MCF 10A (cell line): Measurements from ENCODE around the gene CAPS. TPM values are rescaled to one million over a fixed set of nuclear protein-coding genes. Genes with fewer than 3 reads are reported as not detected.

ENCODE experiments used
- BruUV-seq: library from RNA; stranded (reverse); fragments of 400-500 nt; replicated peaks from 2 replicates; lab custom pipeline; 2021; lab: Mats Ljungman, UMichigan
- CTCF ChIA-PET: fragments of 300-600 bp; sonication (Branson Sonifier 250); formaldehyde crosslinking; extraction: SDS; loops from one replicate; lab custom pipeline; 2021; ENCODE audit warnings: antibody characterized with exemption, inconsistent platforms; lab: Yijun Ruan, JAX
- POLR2A ChIA-PET: fragments of 300-600, 350-650 bp; sonication (Branson Sonifier 250); formaldehyde crosslinking; extraction: SDS; loops from one replicate; lab custom pipeline; 2020; ENCODE audit warnings: antibody characterized with exemption, inconsistent platforms; lab: Yijun Ruan, JAX
- DNase-seq: peaks from one replicate; pipeline ENCODE4 v3.0.0-alpha.2; 2018; ENCODE audit not compliant: unreplicated experiment
- H3K27ac Mint-ChIP-seq: one replicate; pipeline ENCODE4 v1.8.0; 2022; ENCODE audit warnings: mild to moderate bottlenecking, low read depth, mixed read lengths; ENCODE audit not compliant: unreplicated experiment
- H3K27me3 Mint-ChIP-seq: one replicate; pipeline ENCODE4 v1.8.0; 2022; ENCODE audit warnings: mixed read lengths; ENCODE audit not compliant: insufficient read depth, unreplicated experiment
- H3K36me3 Mint-ChIP-seq: one replicate; pipeline ENCODE4 v1.8.0; 2022; ENCODE audit warnings: mild to moderate bottlenecking, moderate library complexity, mixed read lengths; ENCODE audit not compliant: insufficient read depth, unreplicated experiment
- H3K4me1 Mint-ChIP-seq: one replicate; pipeline ENCODE4 v1.8.0; 2022; ENCODE audit warnings: mixed read lengths; ENCODE audit not compliant: insufficient read depth, unreplicated experiment
- H3K4me3 Mint-ChIP-seq: one replicate; pipeline ENCODE4 v1.8.0; 2022; ENCODE audit warnings: mild to moderate bottlenecking, moderate library complexity, mixed read lengths; ENCODE audit not compliant: unreplicated experiment
- H3K9me3 Mint-ChIP-seq: one replicate; pipeline ENCODE4 v1.8.0; 2022; ENCODE audit warnings: mixed read lengths; ENCODE audit not compliant: unreplicated experiment
- intact Hi-C: fragments of 100-400 bp; cut with micrococcal nuclease; formaldehyde crosslinking; loops from 2 replicates; pipeline ENCODE4 v1.14.1; 2022
- total RNA-seq: library from RNA; stranded (reverse); gene quantifications from 2 replicates; pipeline ENCODE4 v1.2.3, GENCODE V29; 2022
- TF ChIP-seq, protein P1 (sequence below): fragments of 200-600 bp; IDR thresholded peaks from one replicate; pipeline ENCODE4 v1.8.0; 2022; ENCODE audit warnings: antibody characterized with exemption, mild to moderate bottlenecking; ENCODE audit not compliant: unreplicated experiment

Gene CAPS
- total RNA-seq, 1 experiment from 2014 or later, result 7.3 TPM

DNA sequence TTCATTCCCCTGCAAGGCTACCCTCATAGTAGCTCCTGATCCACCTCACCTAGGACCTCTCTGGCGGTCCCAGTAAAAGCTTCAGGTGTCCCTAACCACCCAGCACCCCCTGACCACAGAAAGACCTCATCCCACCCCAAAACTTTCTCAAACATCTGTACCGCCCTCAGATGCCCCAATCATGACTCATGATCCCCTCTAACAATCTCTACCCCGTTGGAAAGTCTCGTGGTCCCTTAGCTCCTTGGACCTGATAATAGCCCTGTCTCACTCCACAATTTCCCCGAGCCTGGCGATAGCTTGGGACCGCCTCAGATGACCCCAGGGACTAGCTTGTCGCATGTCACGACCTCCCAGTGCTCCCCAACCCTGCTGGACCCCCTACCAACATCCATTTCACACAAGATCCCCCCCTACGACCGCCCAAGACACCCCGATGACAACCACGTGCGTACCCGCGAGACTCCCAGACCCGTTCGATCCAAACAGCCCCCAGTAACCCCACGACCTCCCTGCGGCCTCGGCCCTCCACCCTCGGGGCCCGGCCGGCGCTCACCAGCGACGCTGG lies 10.9 kb upstream of the CAPS start:
- no peaks in the 10 kb centered on the region for H3K27me3 Mint-ChIP-seq
- peaks cover 6% of the 10 kb centered on the region for H3K4me1 Mint-ChIP-seq
- DNase-seq, result peak; percentile 29
- H3K9me3 Mint-ChIP-seq, result no peaks in the 10 kb centered on the region
- ChIA-PET CTCF (interaction anchor here (0.6 to 1.8 kb wide), 4 partner anchors 23 to 101 kb away, joined by 3 to 13 read pairs (median 3); partner anchors contain the start of gene NRTN), POLR2A (interaction anchor here (0.7 to 4.1 kb wide), 21 partner anchors 11 to 1034 kb away, joined by 3 to 32 read pairs (median 7); partner anchors contain the start of genes CAPS, CATSPERD, DUS3L and LONP1)
- intact Hi-C loops, result no loop called here
- peaks cover 44% of the 10 kb centered on the region for H3K36me3 Mint-ChIP-seq
- TF ChIP-seq, protein P1, sequence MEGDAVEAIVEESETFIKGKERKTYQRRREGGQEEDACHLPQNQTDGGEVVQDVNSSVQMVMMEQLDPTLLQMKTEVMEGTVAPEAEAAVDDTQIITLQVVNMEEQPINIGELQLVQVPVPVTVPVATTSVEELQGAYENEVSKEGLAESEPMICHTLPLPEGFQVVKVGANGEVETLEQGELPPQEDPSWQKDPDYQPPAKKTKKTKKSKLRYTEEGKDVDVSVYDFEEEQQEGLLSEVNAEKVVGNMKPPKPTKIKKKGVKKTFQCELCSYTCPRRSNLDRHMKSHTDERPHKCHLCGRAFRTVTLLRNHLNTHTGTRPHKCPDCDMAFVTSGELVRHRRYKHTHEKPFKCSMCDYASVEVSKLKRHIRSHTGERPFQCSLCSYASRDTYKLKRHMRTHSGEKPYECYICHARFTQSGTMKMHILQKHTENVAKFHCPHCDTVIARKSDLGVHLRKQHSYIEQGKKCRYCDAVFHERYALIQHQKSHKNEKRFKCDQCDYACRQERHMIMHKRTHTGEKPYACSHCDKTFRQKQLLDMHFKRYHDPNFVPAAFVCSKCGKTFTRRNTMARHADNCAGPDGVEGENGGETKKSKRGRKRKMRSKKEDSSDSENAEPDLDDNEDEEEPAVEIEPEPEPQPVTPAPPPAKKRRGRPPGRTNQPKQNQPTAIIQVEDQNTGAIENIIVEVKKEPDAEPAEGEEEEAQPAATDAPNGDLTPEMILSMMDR, result no peak
- TSS peak; percentile 49 for BruUV-seq
- peak overlapping the region; percentile 97 for H3K4me3 Mint-ChIP-seq
- H3K27ac Mint-ChIP-seq, result peak overlapping the region; percentile 98

DNA sequence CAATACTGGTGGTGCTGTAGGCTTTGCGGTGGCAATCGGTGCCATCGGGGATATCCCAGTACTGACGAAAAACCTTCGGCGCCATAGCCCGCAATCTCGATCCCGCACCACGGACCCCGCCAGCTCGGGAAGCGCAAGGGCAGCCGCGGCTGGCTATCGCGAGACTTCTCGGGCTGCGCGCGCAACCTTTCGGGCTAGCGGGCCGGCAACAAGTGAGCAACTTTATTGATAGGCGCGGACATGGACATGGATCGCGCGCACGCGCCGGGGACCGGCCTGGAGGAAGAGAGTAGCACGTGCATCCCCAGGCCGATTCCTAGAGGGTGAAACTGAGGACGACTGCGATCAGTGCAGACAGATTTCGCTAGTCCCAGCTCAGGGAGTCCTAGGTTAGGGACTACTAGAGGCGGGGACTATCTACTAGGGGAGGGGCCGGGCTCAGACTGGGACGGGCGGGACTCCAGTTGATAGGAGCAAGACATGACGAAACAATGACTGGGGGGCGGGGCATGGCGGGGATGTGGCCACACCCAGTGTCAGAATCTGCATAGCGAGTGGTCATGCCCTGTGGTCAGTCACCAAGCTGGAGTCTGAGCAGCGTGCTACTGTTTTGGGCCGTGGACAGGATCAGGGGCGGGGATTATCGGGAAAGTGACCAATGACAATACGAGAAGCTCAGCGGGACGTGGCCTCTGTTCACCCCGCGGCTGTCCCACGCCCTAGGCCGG lies 10.3 kb upstream of the CAPS start, which contains the start of gene NDUFA11:
Gene NDUFA11 (minus strand): TSS at position 167 of the 728 bp plus-strand sequence. CDS start 82 bp downstream, at position 85.
- ChIA-PET CTCF (interaction anchor here (0.5 to 1.8 kb wide), 5 partner anchors 72 to 109 kb away, joined by 3 to 13 read pairs (median 4); partner anchors contain the start of gene NRTN), POLR2A (interaction anchor here (0.6 to 4.1 kb wide), 32 partner anchors 9 to 1035 kb away, joined by 3 to 32 read pairs (median 4); partner anchors contain the start of genes CAPS, CATSPERD, DUS3L and GTF2F1)
- BruUV-seq, result no TSS peak
- H3K27me3 Mint-ChIP-seq, result no peaks in the 10 kb centered on the region
- H3K36me3 Mint-ChIP-seq, result peaks cover 44% of the 10 kb centered on the region
- H3K4me1 Mint-ChIP-seq, result peaks cover 6% of the 10 kb centered on the region
- H3K4me3 Mint-ChIP-seq, result peak within 1 kb of the TSS; percentile 97
- intact Hi-C loops, result no loop called here
- no peaks in the 10 kb centered on the region for H3K9me3 Mint-ChIP-seq
- TF ChIP-seq, protein P1, result no peak
- H3K27ac Mint-ChIP-seq, result peak within 1 kb of the TSS; percentile 98
- DNase-seq, result peak; percentile 94

DNA sequence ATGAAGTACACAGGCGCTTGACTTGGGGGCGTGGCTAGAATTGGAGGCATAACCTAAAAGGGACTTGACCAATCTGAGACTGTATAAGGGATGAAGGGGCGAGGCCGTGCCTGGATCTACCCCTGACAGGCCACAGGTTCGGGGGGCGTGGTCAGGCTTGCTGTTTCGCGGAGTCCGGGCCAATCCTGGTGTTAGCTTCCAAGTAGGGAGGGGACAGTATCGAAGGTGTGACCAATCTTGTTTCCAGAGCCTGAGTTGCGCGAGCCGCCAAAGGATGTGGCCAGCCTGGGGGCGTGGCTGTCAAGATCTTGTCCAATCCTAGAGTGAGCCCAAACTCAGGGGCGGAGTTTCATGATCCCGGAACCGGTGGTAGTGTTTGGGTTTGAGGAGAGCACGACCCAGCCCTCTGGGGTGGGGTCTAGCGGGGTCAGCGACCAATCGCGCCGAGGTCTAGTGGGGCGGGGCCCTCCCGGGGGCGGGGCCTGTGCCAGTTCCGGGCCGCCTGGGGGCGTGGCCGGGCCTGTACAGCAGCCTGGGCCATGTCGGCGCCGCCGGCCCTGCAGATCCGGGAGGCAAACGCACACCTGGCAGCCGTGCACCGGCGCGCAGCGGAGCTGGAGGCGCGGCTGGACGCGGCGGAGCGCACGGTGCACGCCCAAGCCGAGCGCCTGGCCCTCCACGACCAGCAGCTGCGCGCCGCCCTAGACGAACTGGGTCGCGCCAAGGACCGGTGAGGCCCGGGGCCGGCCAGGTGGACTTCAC lies 9.5 kb upstream of the CAPS start, which contains the start of gene VMAC:
Gene VMAC (plus strand): TSS at position 521 of the 762 bp plus-strand sequence. CDS start 19 bp downstream, at position 540.
- no peaks in the 10 kb centered on the region for H3K27me3 Mint-ChIP-seq
- peaks cover 44% of the 10 kb centered on the region for H3K36me3 Mint-ChIP-seq
- peak; percentile 100 for DNase-seq
- ChIA-PET POLR2A (interaction anchor here (0.6 to 4.1 kb wide), 25 partner anchors 8 to 839 kb away, joined by 3 to 32 read pairs (median 4); partner anchors contain the start of genes ALKBH7, CAPS, DUS3L and GTF2F1), CTCF (interaction anchor here (0.5 to 1.7 kb wide), 6 partner anchors 63 to 991 kb away, joined by 3 to 4 read pairs (median 4); partner anchors contain the start of gene NRTN)
- H3K9me3 Mint-ChIP-seq, result no peaks in the 10 kb centered on the region
- no TSS peak for BruUV-seq
- H3K4me3 Mint-ChIP-seq, result peak within 1 kb of the TSS; percentile 97
- intact Hi-C loops, result no loop called here
- TF ChIP-seq, protein P1, result no peak
- H3K4me1 Mint-ChIP-seq, result peaks cover 6% of the 10 kb centered on the region
- H3K27ac Mint-ChIP-seq, result peak within 1 kb of the TSS; percentile 98
